Measurements from ENCODE around the gene SNX32.

Gene SNX32

DNA sequence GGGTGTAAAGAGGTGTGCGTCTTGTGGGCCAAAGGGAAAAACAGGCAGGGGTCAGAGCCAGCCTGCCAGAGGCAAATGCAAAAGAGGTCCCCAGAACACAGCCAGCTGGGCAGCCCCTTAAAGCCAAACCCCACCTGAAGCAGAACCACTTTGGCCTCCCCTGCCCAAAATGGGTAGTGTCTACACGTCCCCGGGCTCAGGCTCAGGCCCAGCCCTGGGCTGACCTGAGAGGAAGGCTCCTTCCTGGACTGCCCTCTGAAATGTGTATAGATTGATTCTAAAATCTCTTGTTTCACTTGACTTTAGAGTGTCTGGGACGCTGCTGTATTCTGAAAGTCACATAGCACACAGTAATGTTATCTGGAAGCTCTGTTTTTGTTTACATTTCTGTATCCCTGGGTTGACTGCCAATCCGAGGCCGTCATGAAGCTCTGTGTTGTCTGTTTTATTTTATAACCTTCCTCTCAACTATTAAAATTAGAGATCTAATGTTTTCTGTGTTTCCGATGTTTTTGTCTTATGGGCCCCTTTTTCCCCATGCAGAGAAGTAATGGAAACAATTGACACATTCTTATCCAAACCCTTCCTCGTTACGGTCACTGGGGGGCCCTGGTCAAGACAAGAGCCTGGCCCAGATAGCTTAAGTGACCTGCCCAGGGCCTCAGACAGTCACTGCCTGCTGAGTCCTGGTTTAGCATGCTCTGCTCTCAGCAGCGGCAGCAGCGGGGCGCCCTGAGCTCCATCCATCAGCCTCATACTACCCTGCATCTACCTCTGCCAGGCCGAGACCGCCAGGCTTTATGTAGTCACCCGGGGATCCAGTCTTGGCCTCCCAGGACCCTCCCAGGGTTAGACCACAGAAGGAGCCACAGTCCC lies 36.8 kb upstream of the SNX32 start:
- DNase-seq (ENCODE audit: low read depth in 2 of 2, low spot score in 1 of 2): no peak

DNA sequence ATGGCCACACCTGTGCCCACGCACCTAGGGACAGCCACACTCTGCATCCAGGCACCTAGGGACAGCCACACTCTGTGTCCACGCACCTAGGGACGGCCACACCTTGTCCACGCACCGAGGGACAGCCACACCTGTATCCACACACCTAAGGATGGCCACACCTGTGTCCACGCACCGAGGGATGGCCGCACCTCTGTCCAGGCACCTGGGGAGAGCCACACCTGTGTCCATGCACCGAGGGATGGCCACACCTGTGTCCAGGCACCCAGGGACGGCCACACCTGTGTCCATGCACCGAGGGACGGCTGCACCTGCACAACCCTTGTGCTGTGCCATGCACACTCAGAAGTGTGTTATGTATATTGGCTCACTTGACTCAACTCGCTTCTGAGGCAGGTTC lies 36.1 kb upstream of the SNX32 start:
- DNase-seq (ENCODE audit: low read depth in 2 of 2, low spot score in 1 of 2): no peak

DNA sequence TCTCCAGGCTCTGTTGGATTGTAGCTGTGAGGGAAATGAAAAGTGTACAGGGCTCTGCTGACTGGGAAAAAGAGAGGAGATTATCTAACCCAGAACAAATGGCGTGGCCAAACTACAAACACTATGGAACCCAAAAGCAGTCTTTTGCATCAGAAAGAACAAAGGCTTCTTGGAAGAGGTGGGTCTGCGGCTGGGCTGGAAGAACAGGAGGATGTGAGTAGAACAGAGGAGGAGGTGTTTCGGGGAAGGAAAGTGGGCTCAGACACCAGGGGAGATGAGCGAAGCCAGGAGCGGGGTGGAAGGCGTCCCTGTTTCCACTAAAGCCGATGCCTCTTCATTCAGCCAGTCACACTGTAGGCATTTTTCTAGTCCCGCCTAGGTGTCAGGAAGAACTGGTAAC lies 34.9 kb upstream of the SNX32 start:
- DNase-seq (ENCODE audit: low read depth in 2 of 2, low spot score in 1 of 2): no peak

DNA sequence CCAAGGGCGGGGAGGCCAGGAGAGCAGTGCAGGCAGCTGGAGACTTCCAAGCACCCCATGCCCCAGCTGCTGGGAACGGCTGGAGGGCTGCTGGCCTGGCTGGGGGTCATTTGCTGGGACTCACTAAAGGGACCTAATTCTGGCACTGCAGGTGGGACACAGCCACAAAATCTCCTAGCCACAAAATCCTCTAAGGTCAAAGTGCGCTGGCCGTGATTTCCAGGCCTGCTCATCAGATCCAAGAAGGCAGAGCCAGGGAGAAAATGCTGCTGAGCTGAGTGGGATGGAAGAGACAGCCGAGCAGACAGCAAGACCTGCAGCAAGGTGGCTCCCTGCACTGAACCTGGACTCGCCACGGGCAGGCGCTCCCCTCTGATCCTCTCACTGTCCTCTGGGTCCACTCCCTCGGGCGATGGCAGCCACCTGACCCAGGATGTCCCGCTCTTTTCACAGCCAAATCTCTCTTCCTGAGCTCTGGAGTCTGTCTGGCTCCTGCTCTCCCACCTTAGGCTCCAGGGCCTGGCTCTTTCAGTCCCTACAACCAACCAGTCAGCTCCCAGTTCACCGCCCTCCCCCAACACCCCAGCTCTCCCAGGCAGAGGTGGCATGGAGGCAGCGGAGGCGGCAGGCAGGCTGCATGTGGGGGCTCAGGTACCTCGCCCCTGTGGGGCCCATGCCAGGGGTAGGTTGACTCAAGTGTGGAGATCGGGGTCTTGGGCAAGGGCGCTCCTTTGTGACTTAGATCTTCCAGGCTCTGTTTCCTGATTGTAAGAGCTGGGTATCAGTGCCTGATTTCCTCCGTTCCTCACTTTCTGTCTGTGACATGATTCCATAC lies 32.4 kb upstream of the SNX32 start:
- no peak for DNase-seq (ENCODE audit: low read depth in 2 of 2, low spot score in 1 of 2)

DNA sequence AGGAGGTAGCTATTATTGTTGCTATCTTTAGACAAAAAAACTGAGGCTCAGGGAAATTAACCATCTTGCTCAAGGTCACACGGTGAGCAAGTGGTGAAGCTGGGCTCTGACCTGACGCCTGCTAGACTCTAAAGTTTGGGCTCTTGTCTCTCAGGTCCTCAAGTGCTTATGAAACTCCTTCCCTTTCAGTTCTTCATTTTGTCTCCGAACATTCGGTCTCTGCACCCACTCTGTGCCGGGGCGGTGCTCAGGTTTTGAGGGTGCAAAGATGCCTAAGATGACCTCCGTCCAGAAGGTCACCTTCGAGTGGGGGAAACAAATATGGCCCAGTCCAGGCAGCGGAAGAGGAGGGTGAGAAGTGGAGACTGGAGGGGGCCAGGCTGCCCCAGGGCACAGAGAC lies 30.9 kb upstream of the SNX32 start:
- no peak for DNase-seq (ENCODE audit: low read depth in 2 of 2, low spot score in 1 of 2)

DNA sequence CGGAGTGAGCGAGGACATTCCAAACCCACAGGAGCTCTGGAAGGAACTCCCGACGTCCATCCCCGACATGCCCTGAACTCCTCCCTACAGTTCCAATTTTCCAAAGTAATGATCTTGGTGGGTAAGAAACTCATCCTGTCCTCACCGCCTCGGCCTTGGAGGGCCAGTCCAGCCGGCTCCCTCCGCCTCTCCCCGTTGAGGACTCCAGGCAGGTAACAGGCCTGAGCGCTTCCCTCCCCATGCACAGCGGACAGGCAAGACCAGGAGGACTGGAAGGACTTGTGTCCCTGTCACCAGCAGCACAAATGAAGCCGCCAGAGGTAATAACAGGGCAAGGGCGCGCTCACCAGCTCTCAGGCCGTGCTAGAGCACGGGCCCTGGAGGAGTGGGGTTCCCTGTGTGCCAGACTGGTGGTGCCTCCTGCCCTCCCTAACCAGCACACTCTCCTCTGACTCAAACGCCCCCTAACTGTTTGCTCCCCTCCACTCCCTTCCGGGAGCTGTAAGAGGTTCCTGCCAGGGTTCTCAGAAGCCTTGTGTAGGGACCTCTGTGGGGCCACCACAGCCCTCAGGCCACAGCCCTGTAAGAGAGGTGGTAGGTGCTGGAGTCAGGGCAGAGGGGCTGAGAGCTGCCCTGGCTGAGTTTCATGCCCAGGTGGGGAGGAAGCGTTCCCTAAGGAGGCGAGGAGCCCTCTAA lies 29.8 kb upstream of the SNX32 start:
- no peak for DNase-seq (ENCODE audit: low read depth in 2 of 2, low spot score in 1 of 2)

DNA sequence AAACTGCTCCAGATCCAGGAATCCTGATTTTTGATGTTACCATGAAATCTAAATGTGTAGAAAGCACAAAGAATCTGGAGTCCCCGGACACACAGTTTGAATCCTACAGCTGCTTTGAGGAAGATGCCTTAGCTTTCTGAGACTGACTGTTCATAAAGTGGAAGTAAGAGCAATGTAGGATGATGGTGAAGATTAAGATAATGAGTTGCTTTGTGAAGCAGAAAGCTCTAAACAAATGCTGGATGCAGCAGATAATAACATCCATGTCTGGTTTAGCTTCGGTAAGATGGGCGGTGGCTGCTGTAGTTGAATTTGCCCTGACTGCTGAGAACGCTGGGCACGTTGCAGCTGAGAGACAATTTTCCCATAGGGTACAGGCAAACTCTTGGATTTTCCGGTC lies 26.8 kb upstream of the SNX32 start:
- DNase-seq (ENCODE audit: low read depth in 2 of 2, low spot score in 1 of 2): no peak

DNA sequence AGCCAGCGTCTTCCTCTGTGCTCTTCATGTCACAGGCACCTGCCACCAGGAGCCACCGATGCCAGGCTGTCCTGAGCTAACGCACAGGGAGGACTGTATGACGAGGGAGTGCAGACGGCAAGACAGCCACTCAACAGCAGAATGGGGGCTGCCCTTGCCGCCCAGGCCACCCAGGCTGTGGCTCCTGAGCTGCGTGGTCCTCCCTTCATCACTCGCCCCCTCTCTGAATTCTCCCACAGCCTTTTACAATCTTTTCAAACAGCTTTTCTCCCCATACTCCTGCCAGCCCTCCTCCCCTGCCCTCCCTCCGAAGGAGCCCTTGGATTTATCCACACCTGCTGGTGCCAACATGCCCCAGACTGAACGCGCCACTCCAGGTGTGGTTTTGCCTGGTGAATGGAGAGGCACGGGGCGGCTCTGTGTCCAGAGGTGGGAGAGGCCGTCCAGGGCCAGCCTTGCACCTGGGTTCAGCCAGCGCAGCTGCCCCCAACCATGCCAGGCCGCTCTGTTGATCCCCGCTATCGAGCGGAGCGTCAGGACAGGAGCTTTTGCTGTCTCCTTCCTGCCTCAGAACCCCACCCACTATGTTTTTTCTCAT lies 24.9 kb upstream of the SNX32 start:
- no peak for DNase-seq (ENCODE audit: low read depth in 2 of 2, low spot score in 1 of 2)

DNA sequence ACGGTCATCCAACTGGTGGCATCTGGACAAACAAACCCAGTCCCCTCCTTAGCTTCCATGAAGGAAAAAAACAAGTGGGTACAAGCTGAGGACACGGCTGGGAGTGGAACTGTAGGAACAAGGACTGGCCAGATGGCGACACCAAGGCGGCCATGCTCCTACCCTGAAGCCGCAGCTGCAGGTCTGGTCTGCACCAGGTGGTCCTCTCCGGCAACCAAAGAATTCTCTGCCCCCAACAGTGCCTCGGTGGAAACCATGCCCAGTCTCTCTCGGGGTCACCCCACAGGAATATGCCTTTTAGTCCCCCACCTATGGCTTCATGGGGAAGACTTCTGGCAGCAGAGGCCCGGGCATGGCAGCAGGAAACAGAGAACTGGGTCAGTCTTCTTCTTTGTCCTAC lies 24.3 kb upstream of the SNX32 start:
- DNase-seq (ENCODE audit: low read depth in 2 of 2, low spot score in 1 of 2): no peak

DNA sequence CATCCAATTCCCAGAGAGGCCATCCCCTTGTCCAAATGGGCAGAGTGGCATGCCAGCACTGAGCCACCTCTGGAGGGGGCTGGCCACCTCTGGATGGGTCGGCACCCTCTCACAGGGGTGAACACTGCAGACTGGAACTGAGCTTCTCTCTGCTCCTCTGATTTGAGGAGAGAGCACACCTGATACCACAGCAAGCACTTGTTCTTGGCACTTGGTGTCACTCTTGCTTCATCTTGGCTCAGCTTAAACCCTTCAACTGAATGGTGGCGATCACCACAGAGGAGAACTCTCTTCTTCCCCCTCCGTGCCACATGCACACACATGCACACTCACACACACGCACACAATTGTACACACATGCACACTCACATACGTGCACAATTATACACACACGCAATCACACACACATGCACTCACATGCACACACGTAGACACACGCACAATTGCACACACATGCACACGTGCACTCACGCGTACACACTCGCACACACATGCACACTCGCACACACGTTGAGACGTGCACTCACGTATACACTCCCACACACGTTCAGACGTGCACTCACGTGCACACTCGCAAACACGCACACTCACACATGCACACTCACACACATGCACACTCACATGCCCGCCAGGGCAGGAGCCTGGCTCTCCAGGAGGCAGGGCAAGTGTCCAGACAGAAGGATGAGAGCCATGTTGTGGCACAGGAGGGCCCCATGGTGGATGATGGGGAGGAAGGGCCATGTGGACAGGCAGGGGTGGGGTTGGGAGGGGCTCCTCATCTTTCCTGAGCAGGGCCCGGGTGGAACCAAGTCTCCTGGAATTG lies 23.5 kb upstream of the SNX32 start:
- no peak for DNase-seq (ENCODE audit: low read depth in 2 of 2, low spot score in 1 of 2)

DNA sequence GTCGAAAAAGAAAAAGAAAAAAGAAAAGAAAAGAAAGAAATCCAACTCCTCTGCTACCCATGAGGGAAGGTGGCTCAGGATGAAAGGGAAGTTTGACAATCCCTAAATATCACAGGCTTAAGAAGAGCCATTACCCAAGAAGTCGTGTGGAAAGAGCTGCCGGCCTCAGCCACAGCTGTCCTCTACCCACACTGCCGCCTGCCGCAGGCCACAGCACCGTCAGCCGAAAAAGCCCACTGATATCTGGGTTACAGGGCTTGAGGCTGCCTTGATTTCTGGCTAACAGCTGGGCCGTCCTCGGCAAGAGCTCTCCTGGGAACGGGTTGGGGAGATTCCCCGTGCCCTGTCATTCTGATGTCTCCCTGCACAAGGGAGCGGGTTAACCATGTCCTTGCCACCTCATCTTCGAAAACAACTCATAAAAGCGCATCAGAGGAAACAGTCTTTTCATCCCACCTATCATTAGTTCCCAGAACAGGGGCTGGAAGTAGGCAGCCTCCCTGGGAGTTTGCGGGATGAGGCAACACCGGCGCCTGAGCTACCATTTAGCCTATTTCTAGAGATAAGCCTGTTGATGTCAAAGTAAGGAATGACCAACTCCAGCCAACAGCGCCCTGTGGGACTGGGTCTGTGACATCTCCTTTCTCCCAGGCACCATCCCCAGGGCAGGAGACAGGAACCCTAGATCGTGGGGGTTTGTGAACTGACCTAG lies 21.8 kb upstream of the SNX32 start:
- no peak for DNase-seq (ENCODE audit: low read depth in 2 of 2, low spot score in 1 of 2)

DNA sequence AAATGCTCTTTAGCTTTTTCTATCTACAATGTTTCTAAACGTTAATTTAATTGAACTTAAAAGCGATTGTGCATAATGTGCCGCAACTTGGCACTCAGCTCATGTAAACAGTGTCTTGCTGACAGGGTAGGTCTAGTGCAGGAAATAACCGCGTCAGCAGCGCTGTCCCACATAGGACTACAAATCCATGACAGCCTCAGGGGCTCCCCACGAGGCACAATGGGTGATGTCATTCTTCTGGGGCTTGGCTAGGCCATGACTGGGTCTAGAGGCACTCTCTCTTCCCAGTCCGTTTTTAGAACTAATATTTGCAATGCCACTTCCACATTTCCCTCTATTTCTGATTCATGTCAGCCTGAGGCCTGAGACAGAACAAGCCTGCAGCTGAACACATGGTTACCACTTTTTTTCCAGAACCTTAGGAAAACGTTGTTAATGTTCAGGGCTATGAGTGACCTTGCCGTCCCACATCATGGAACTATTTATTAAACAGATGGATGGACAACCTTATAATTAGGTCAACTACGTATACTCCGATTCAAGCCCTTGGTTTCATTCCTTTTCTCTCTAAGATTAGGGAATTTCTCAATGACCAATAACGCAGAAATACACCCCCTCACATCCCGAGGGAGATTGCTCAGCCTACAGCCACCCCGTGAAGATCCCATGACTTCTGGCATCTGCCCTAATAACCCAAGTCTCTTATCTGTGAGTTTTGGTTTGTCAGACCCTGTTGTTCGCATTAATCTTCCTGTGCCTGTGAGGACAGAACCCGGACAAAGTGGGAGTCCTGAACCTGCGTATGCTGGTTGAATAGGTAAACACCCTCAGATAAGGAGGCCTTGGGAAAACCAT lies 19.4 kb upstream of the SNX32 start:
- DNase-seq (ENCODE audit: low read depth in 2 of 2, low spot score in 1 of 2): no peak

DNA sequence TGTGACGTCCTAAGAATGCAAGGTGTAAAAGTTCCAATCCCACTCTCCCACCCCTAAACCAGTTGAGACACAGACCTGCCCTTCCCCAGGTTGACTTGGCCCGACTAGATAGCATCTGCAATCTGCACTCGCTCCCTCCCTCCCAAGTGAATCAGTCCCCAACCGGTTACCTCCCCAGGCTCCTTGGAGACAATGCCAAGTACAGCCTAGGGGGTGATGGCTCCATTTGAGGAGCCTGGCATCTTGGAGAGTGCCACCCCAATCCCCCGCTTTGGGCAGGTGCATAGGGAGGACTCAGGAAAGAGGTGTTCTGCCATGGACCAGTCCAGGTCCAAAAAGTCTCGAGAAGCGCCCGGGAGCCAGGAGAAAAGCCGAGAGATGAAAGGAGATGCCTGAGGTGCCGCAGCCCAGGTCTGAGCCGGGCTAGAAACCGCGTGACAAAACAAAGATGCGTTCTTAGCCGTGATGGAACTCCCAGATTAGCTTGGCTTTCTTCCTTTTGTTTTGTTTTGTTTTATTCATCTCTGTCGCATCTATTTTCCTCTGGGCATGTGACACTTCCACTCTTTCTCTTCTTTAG lies 18.7 kb upstream of the SNX32 start:
- no peak for DNase-seq (ENCODE audit: low read depth in 2 of 2, low spot score in 1 of 2)

DNA sequence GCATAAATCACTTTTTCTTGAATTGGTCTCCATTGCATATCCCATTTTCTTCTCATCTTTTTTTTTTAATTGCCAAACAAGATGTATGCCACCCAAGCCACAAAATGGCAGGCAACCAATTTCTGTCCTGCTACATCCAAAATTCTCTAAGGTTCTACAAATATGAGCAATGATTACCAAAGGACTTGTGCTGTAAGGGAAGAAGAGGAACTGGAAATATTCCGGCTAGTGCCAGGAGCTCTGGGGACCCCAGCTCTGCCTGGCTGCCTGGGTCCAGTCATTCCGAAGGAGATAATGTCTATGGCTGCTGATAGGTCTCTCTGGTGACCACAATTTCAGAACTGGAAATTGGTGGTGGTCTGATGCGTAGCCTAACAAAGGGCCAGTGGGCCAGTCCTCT lies 17.1 kb upstream of the SNX32 start:
- no peak for DNase-seq (ENCODE audit: low read depth in 2 of 2, low spot score in 1 of 2)

DNA sequence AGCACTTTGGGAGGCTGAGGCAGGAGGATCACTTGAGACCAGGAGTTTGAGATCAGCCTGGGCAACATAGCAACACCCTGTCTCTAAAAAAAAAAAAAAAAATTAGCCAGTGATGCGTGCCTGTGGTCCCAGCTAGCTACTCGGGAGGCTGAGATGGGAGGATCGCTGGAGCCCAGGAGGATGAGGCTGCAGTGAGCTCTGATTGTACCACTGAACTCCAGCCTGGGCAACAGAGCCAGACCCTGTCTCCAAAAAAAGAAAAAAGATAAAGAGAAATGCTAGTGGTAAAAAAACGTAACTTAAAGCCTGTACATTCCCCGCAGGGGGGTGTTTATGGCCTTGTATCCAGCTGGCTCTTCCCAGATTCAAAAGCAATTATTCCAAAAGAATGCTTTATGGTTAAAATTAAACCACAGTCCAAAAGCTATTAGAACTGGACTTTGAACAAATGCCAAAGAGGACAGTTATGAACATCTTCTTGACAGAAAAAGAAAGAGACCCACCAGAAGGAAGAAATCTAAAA lies 16.4 kb upstream of the SNX32 start:
- DNase-seq (ENCODE audit: low read depth in 2 of 2, low spot score in 1 of 2): no peak

DNA sequence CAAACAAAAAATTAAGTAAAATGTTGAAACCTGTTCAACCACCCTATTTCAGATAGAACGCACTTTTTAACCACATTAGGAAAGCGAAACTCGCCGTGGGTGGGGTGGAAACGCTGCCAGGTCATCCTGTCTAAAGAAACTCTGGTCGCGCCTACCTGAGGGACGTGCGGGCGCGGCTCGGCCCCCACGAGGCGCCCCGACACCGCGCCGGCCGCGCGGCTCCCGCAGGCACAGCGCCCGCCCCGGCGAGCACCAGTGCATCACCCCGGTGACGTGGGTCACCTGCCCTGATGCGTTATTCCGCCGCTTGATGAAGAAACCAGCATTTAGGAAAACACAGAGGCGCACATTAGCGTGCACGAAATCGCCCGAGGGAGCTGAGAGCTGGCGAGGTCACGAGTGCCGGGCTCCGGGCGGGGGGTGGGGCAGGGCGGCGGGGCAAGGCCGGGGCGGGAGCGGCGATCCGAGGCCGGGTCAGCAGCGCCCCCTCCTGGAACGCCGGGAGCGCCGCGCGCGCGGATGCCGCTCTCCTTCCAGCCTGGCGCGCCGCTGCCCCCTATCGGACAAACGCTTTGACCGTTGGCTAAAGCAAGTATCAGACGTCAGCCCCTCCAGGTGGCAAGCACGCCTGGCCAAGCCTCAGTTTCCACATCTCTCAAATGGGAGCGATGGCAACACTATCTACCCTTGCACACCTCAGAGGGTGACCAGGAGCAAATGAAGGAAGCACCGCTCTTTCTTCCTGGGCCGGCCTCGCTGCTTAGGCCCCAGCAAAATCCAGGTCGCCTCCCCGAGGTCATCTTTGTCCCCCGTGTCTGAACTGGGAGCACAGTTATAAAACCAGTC lies 15.7 kb upstream of the SNX32 start:
- DNase-seq (ENCODE audit: low read depth in 2 of 2, low spot score in 1 of 2): peak; percentile 89 to 92

DNA sequence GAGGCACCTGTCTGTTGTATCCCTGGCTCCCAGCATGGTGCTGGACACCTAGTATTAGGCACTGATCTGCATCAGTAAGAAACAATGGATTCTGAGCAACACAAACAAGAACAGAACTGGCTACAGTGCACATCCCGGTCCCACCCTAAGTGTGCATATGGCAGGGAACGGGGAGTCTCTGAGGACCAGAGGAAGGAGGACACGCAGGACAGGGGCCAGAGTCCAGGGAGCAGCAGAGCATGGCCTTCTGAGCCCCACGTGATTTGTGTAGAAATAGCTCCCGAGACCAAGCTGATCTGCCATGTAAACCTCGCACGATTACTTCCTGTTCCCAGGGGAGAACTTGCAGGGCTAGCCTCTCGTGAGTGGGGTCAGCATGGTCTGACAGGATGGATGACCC lies 12.7 kb upstream of the SNX32 start:
- no peak for DNase-seq (ENCODE audit: low read depth in 2 of 2, low spot score in 1 of 2)
